ENCODE results near the gene OSBPL8.

GRCh38 chr12:76551482-76551888, 8.1 kb downstream of the OSBPL8 start:
- TF ChIP-seq POLR2A (IDR thresholded peaks at IDR 0.05; ENCODE audit: low read depth, low read length) (no peak), POLR2AphosphoS5 (IDR thresholded peaks at IDR 0.05; ENCODE audit: low read depth, low read length) (no peak), SPI1 (IDR thresholded peaks at IDR 0.05; ENCODE audit: low read depth, low read length) (peak; percentile 78; the same call in 1 of the 2 replicates), TAF1 (IDR thresholded peaks at IDR 0.05; ENCODE audit: low read depth, low read length) (no peak), PAX5 (IDR thresholded peaks at IDR 0.05; ENCODE audit: insufficient read depth, low read length, severe bottlenecking) (no peak), POU2F2 (IDR thresholded peaks at IDR 0.05; ENCODE audit: low read depth, low read length) (no peak)

Measured in GM12891 (cell line).